HepG2 (cell line): Measurements from ENCODE around the gene SPTB. TPM values are rescaled to one million over a fixed set of nuclear protein-coding genes. Genes with fewer than 3 reads are reported as not detected.

ENCODE experiments used
- ATAC-seq: fragments of 200-7000 bp; cut with Tn5 transposase; 3 replicates; pipeline ENCODE4 v1.9.1; 2020; ENCODE audit warnings: mild to moderate bottlenecking, moderate library complexity
- BruUV-seq: library from RNA; stranded (reverse); fragments of 400-500 nt; replicated peaks from 2 replicates; lab custom pipeline; 2021; lab: Mats Ljungman, UMichigan
- CTCF ChIA-PET: fragments of 300-600 bp; formaldehyde crosslinking; extraction: SDS; loops from one replicate; lab custom pipeline; 2021; ENCODE audit warnings: low total read pairs, inconsistent platforms, low intra/inter-chr PET ratio; lab: Yijun Ruan, JAX
- POLR2A ChIA-PET: fragments of 350-600 bp; sonication (Branson Sonifier 250); formaldehyde crosslinking; loops from one replicate; lab custom pipeline; 2020; ENCODE audit warnings: antibody characterized with exemption, inconsistent platforms; lab: Yijun Ruan, JAX
- DNase-seq: peaks from one replicate; pipeline ENCODE4 v3.0.0-alpha.2; 2015; ENCODE audit warnings: low spot score
- FAIRE-seq: peaks from 3 replicates; lab custom pipeline; 2011; peaks lifted over from hg19 to GRCh38; lab: Jason Lieb, UNC
- H2AFZ ChIP-seq: one replicate; pipeline ENCODE4 v1.6.1; 2011; ENCODE audit warnings: low read length, inconsistent platforms
- H3K27ac ChIP-seq: fragments of 300-600 bp; 3 replicates; pipeline ENCODE4 v1.8.0; 2011; ENCODE audit warnings: mixed run types, mild to moderate bottlenecking, mixed read lengths, low read length, inconsistent platforms; ENCODE audit not compliant: insufficient read depth; ENCODE audit errors: extremely low read length
- H3K27me3 ChIP-seq, 2 experiments: fragments of 200-600 bp in 1 of 2; 2 replicates in 1 of 2; 3 replicates in 1 of 2; pipeline versions ENCODE4 v1.6.0 to v1.8.0; 2011; ENCODE audit warnings: low read length in 2 of 2, mild to moderate bottlenecking in 2 of 2, moderate library complexity in 2 of 2, inconsistent platforms in 1 of 2; ENCODE audit not compliant: insufficient read depth in 2 of 2, control insufficient read depth in 1 of 2
- H3K36me3 ChIP-seq, 2 experiments: fragments of 200-600 bp in 1 of 2; replicated peaks in 1 of 2; 2 replicates in 1 of 2; 3 replicates in 1 of 2; pipeline versions ENCODE4 v1.5.1 to v1.8.0; 2011; ENCODE audit warnings: low read length in 2 of 2, inconsistent platforms in 1 of 2; ENCODE audit not compliant: insufficient read depth in 2 of 2, control insufficient read depth in 1 of 2
- H3K4me1 ChIP-seq: 2 replicates; pipeline ENCODE4 v1.5.1; 2012; ENCODE audit warnings: low read length, inconsistent platforms; ENCODE audit not compliant: insufficient read depth
- H3K4me2 ChIP-seq: 2 replicates; pipeline ENCODE4 v1.6.0; 2011; ENCODE audit warnings: low read depth, low read length, inconsistent platforms
- H3K4me3 ChIP-seq, 3 experiments: fragments of 200-600 bp in 1 of 3; sonication (generic), shearing (Covaris generic) in 1 of 3; replicated peaks in 1 of 3; 2 replicates each; pipeline ENCODE4 v1.5.1; 2011 to 2016; ENCODE audit warnings: low read length in 3 of 3, inconsistent platforms in 2 of 3, low read depth in 2 of 3, mild to moderate bottlenecking in 2 of 3, control low read depth in 1 of 3, mixed read lengths in 1 of 3; ENCODE audit not compliant: insufficient read depth in 1 of 3
- H3K79me2 ChIP-seq: one replicate; pipeline ENCODE4 v1.6.1; 2011; ENCODE audit warnings: low read length, inconsistent platforms; ENCODE audit not compliant: insufficient read depth
- H3K9ac ChIP-seq: 2 replicates; pipeline ENCODE4 v1.6.0; 2011; ENCODE audit warnings: mild to moderate bottlenecking, low read depth, low read length, inconsistent platforms; ENCODE audit not compliant: insufficient read depth
- H3K9me3 ChIP-seq: 2 replicates; pipeline ENCODE4 v1.5.1; 2012; ENCODE audit warnings: mild to moderate bottlenecking, low read length
- H4K20me1 ChIP-seq: 2 replicates; pipeline ENCODE4 v1.6.0; 2011; ENCODE audit warnings: inconsistent platforms, mild to moderate bottlenecking, low read length, moderate library complexity; ENCODE audit not compliant: insufficient read depth
- DBP ChIP-seq: sonication (generic); formaldehyde crosslinking; IDR thresholded peaks from 2 replicates; pipeline ENCODE4 v1.4.0; 2020; ENCODE audit warnings: missing genetic modification reagents; ENCODE audit errors: not compliant biosample characterization
- HOXA9 ChIP-seq: sonication (generic); formaldehyde crosslinking; IDR thresholded peaks from 2 replicates; pipeline ENCODE4 v1.8.1; 2022; ENCODE audit warnings: missing genetic modification reagents, mild to moderate bottlenecking, moderate library complexity, borderline replicate concordance
- RFXAP ChIP-seq: sonication (generic); formaldehyde crosslinking; IDR thresholded peaks from 2 replicates; pipeline ENCODE4 v1.4.0; 2020; ENCODE audit warnings: missing genetic modification reagents, borderline replicate concordance
- RNF2 ChIP-seq: fragments of 450-650 bp; conservative IDR thresholded peaks from 2 replicates; pipeline ENCODE4 v1.6.1; 2016; ENCODE audit warnings: low read depth
- SOX13 ChIP-seq, 3 experiments: fragments of 450-650 bp in 1 of 3; sonication (generic) in 1 of 3; formaldehyde crosslinking in 1 of 3; IDR thresholded peaks in 2 of 3; conservative IDR thresholded peaks in 1 of 3; 2 replicates each; pipeline versions ENCODE4 v1.5.0 to v1.6.1; 2016 to 2020; ENCODE audit warnings: antibody characterized with exemption in 1 of 3, mild to moderate bottlenecking in 1 of 3, missing compliant biosample characterization in 1 of 3, missing genetic modification reagents in 1 of 3, moderate library complexity in 1 of 3
- TAF1 ChIP-seq: sonication (generic); formaldehyde crosslinking; IDR thresholded peaks from 2 replicates; pipeline ENCODE4 v1.4.0; 2020; ENCODE audit warnings: missing genetic modification reagents
- ZBTB25 ChIP-seq: IDR thresholded peaks from 2 replicates; pipeline ENCODE4 v1.6.1; 2018; ENCODE audit warnings: missing genetic modification reagents
- ZNF343 ChIP-seq: sonication (generic); formaldehyde crosslinking; IDR thresholded peaks from 2 replicates; pipeline ENCODE4 v1.4.0; 2020; ENCODE audit warnings: mild to moderate bottlenecking, missing genetic modification reagents
- ZNF609 ChIP-seq: sonication (generic); formaldehyde crosslinking; IDR thresholded peaks from 2 replicates; pipeline ENCODE4 v1.4.0; 2020; ENCODE audit warnings: mild to moderate bottlenecking, missing genetic modification reagents, borderline replicate concordance
- ZNF639 ChIP-seq: conservative IDR thresholded peaks from 2 replicates; pipeline ENCODE4 v1.6.1; 2018; ENCODE audit warnings: missing genetic modification reagents
- ZNF691 ChIP-seq: sonication (generic); formaldehyde crosslinking; IDR thresholded peaks from 2 replicates; pipeline ENCODE4 v1.4.0; 2020; ENCODE audit warnings: missing genetic modification reagents, low read depth, mild to moderate bottlenecking, borderline replicate concordance
- ZNF703 ChIP-seq: sonication (generic); formaldehyde crosslinking; IDR thresholded peaks from 2 replicates; pipeline ENCODE4 v1.5.1; 2020; ENCODE audit warnings: missing genetic modification reagents, mild to moderate bottlenecking, moderate library complexity, borderline replicate concordance
- WGBS: methylation state at CpG from one replicate; pipeline ENCODE4 v1.1.6; 2017; ENCODE audit warnings: low lambda C conversion rate; 5-methylcytosine and 5-hydroxymethylcytosine counted together
- in situ Hi-C: cut with HindIII; loops from 2 replicates; pipeline ENCODE4 v1.10.0; 2017; ENCODE audit warnings: low pct_unique_long_range_greater_than_20kb; ENCODE audit not compliant: extremely low pct_ligation_motif_present
- intact Hi-C: fragments of 100-400 bp; cut with micrococcal nuclease; formaldehyde crosslinking; loops from one replicate; pipeline ENCODE4 v1.10.0; 2022; ENCODE audit not compliant: unreplicated experiment
- polyA plus RNA-seq, 8 experiments: library from polyadenylated mRNA; depleted of rRNA in 3 of 8; stranded (reverse) in 7 of 8; unstranded in 1 of 8; fragments of >200 nt; fragmentation: Illumina TruSeq in 4 of 8; extraction: Trizol in 4 of 8; gene quantifications; 2 replicates each; pipeline versions ENCODE4 v1.2.1 to v1.2.3, GENCODE V29; 2011 to 2016; ENCODE audit warnings: low read depth in 4 of 8, missing spikeins in 1 of 8, mixed read lengths in 1 of 8; ENCODE audit not compliant: insufficient read depth in 1 of 8
- total RNA-seq, 5 experiments: library from RNA; depleted of rRNA; stranded (reverse); fragments of >200 nt; fragmentation: Illumina TruSeq; extraction: Trizol; gene quantifications; 2 replicates each; pipeline ENCODE4 v1.2.3, GENCODE V29; 2016; ENCODE audit warnings: low read depth in 1 of 5

Gene SPTB
- total and polyA plus RNA-seq, 2 of the 13 experiments (the other 11 are each of a cell fraction or from before 2014, with no cell fraction given), result 0.01 to 0.02 TPM

DNA sequence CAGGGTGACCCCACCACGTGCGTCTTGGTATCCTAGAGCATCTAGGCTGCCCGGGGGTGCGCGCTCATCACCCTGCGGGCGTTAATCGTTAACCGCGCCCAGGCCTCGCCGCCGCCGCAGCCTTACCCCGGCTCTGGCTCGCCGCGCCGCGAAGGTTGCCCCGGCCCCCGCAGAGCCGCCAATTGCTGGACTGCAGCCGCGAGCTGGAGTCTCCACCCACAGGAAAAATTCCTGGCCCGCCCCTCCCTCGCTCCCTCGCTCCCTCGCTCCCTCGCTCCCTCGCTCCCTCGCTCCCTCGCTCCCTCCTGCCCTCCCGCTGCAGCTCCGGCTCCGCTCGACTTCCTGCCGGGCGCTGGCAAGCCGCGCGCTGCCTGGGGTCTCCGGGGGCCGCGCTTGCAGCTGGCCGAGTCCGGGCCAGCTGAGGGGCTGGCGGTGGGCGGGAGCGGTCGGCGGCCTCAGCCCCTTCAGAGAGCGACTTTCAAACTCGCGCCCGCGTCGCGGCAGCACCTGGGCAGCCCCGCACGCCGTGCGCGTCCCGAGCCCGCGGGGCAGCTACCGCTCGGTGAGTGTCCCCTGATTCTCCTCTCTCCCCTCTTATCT lies 175.5 kb downstream of the SPTB start, which contains the start of gene PLEKHG3:
TSS of gene PLEKHG3 (plus strand) at position 282 of the 600 bp plus-strand sequence. CDS start 23,208 bp downstream, outside the sequence.
- no peak within 1 kb of the TSS for H3K27ac ChIP-seq
- WGBS, result 1% methylated on average over 24 of the region's 69 CpGs
- intact Hi-C loops, result loop anchor here (10.0 kb wide), 1 partner anchor 231 kb away; no protein-coding TSS in a partner anchor
- ChIA-PET POLR2A (interaction anchor here (0.8 to 1.3 kb wide), 2 partner anchors 15 to 22 kb away, joined by 3 read pairs; no protein-coding TSS in a partner anchor), CTCF (no interaction called here)
- no peaks in the 10 kb centered on the region for H4K20me1 ChIP-seq
- DNase-seq (peak; percentile 59), FAIRE-seq (no peak), ATAC-seq (peak; percentile 77)
- H3K4me3 ChIP-seq, result peak within 1 kb of the TSS; percentile 63 to 79 (median 73)
- H3K4me1 ChIP-seq, result peaks cover 58% of the 10 kb centered on the region
- peak within 1 kb of the TSS; percentile 94 for H3K4me2 ChIP-seq
- H3K79me2 ChIP-seq, result peaks cover 11% of the 10 kb centered on the region
- no TSS peak for BruUV-seq
- H3K27me3 ChIP-seq, result peaks cover 0 to 24% of the 10 kb centered on the region in 2 experiments; a peak in 4 of 5 replicates
- in situ Hi-C loops, result no loop called here
- H3K36me3 ChIP-seq, result peaks cover 0 to under 1% of the 10 kb centered on the region in 2 experiments; a peak in 1 of 5 replicates
- H3K9me3 ChIP-seq, result no peaks in the 10 kb centered on the region
- H3K9ac ChIP-seq, result peak within 1 kb of the TSS; percentile 61
- peak within 1 kb of the TSS; percentile 38 for H2AFZ ChIP-seq
- TF ChIP-seq DBP (CRISPR knock-in tag), result no peak
- TF ChIP-seq TAF1 (CRISPR knock-in tag), result peak; percentile 27; the same call in 1 of the 2 replicates
- TF ChIP-seq SOX13 (IDR thresholded peaks at IDR 0.05), result no peak
- peak in 1 of 2 experiments; percentile 51; a peak in 1 of 4 replicates for TF ChIP-seq SOX13 (CRISPR knock-in tag; conservative IDR thresholded peaks at IDR 0.05 in 1 of 2, IDR thresholded peaks at IDR 0.05 in 1 of 2)
- peak; percentile 52; the same call in 1 of the 2 replicates for TF ChIP-seq ZNF343 (CRISPR knock-in tag)
- TF ChIP-seq ZNF703 (CRISPR knock-in tag), result 0 out of 2 replicates have a peak, but pooled peaks have one; percentile 19
- no peak for TF ChIP-seq ZBTB25 (CRISPR knock-in tag)
- peak; percentile 52; the same call in 1 of the 2 replicates for TF ChIP-seq ZNF609 (CRISPR knock-in tag)
- TF ChIP-seq ZNF691, result 0 out of 2 replicates have a peak, but pooled peaks have one; percentile 65
- peak; percentile 61; the same call in 1 of the 2 replicates for TF ChIP-seq RFXAP
- peak; percentile 13; the same call in 1 of the 2 replicates for TF ChIP-seq HOXA9 (CRISPR knock-in tag)
- TF ChIP-seq RNF2, result peak; percentile 88
- peak; percentile 80; the same call in 1 of the 2 replicates for TF ChIP-seq ZNF639 (CRISPR knock-in tag)
